Osteoblast (primary cell): ENCODE data around the gene RIPPLY2. TPM values are rescaled to one million over a fixed set of nuclear protein-coding genes. Genes with fewer than 3 reads are reported as not detected.

Experiments used
- DNase-seq: peaks from one replicate; pipeline ENCODE4 v3.0.0; 2011; ENCODE audit warnings: low spot score, mixed read lengths; ENCODE audit not compliant: insufficient read length; ENCODE audit errors: missing footprints
- H2AFZ ChIP-seq: 2 replicates; pipeline ENCODE4 v1.6.0; 2011; ENCODE audit warnings: mild to moderate bottlenecking, low read length
- H3K27ac ChIP-seq: 2 replicates; pipeline ENCODE4 v1.5.1; 2011; ENCODE audit warnings: mild to moderate bottlenecking, low read depth, low read length, moderate library complexity
- H3K27me3 ChIP-seq: 2 replicates; pipeline ENCODE4 v1.6.0; 2012; ENCODE audit warnings: mild to moderate bottlenecking, control low read depth, inconsistent platforms, low read length, moderate library complexity; ENCODE audit not compliant: insufficient read depth
- H3K36me3 ChIP-seq: 2 replicates; pipeline ENCODE4 v1.5.1; 2011; ENCODE audit warnings: mild to moderate bottlenecking, low read length, control low read depth, moderate library complexity; ENCODE audit not compliant: insufficient read depth
- H3K4me1 ChIP-seq: 2 replicates; pipeline ENCODE4 v1.5.1; 2011; ENCODE audit warnings: mild to moderate bottlenecking, low read length, control low read depth, moderate library complexity; ENCODE audit not compliant: insufficient read depth
- H3K4me2 ChIP-seq: 2 replicates; pipeline ENCODE4 v1.6.0; 2011; ENCODE audit warnings: mild to moderate bottlenecking, low read length; ENCODE audit not compliant: insufficient read depth
- H3K4me3 ChIP-seq: fragments of 200-600 bp; sonication (generic); 3 replicates; pipeline ENCODE4 v1.5.1; 2012; ENCODE audit warnings: mild to moderate bottlenecking, low read length, inconsistent platforms; ENCODE audit not compliant: insufficient read depth
- H3K79me2 ChIP-seq: 2 replicates; pipeline ENCODE4 v1.6.0; 2012; ENCODE audit warnings: mild to moderate bottlenecking, low read length, control low read depth, inconsistent platforms; ENCODE audit not compliant: insufficient read depth
- H3K9me3 ChIP-seq: 2 replicates; pipeline ENCODE4 v1.5.1; 2011; ENCODE audit warnings: low read depth, low read length, control low read depth
- H4K20me1 ChIP-seq: 2 replicates; pipeline ENCODE4 v1.6.0; 2012; ENCODE audit warnings: mild to moderate bottlenecking, low read length, control low read depth; ENCODE audit not compliant: insufficient read depth
- total RNA-seq: library from RNA; depleted of rRNA; stranded (reverse); fragments of >200 nt; gene quantifications from 2 replicates; pipeline ENCODE4 v1.2.3, GENCODE V29; 2012
- TF ChIP-seq, protein P1 (sequence below): IDR thresholded peaks from 2 replicates; pipeline ENCODE4 v1.5.1; 2011; ENCODE audit warnings: mild to moderate bottlenecking, low read depth, low read length, moderate library complexity; ENCODE audit errors: extremely low read depth

Gene RIPPLY2
- total RNA-seq, 1 donor = not detected

DNA sequence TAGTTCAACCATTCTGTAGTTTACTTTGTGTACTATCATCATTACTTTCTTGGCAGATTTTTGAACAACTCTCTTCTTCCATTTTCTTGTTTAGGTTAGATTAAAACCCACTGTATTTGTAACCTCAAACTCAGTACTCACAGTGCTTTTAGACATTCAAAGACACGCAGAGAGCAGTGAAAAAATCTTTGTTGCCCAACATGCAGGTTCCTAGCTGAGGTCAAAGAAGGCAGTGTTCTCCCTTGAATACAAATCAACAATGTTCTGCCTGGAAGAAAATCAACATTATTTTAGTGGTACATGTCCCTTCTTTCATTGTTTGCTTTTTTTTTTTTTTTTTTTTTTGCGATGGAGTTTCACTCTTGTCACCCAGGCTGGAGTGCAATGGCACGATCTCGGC is 17.5 kb downstream of the RIPPLY2 start:
- no peak overlapping the region for H3K27ac ChIP-seq
- H3K79me2 ChIP-seq = peaks cover 49% of the 10 kb centered on the region
- TF ChIP-seq, protein P1, sequence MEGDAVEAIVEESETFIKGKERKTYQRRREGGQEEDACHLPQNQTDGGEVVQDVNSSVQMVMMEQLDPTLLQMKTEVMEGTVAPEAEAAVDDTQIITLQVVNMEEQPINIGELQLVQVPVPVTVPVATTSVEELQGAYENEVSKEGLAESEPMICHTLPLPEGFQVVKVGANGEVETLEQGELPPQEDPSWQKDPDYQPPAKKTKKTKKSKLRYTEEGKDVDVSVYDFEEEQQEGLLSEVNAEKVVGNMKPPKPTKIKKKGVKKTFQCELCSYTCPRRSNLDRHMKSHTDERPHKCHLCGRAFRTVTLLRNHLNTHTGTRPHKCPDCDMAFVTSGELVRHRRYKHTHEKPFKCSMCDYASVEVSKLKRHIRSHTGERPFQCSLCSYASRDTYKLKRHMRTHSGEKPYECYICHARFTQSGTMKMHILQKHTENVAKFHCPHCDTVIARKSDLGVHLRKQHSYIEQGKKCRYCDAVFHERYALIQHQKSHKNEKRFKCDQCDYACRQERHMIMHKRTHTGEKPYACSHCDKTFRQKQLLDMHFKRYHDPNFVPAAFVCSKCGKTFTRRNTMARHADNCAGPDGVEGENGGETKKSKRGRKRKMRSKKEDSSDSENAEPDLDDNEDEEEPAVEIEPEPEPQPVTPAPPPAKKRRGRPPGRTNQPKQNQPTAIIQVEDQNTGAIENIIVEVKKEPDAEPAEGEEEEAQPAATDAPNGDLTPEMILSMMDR = no peak
- H3K9me3 ChIP-seq = no peaks in the 10 kb centered on the region
- no peak for DNase-seq
- no peaks in the 10 kb centered on the region for H3K27me3 ChIP-seq
- H3K36me3 ChIP-seq = no peaks in the 10 kb centered on the region
- H3K4me1 ChIP-seq = peaks cover 25% of the 10 kb centered on the region
- no peaks in the 10 kb centered on the region for H4K20me1 ChIP-seq
- no peak overlapping the region for H3K4me3 ChIP-seq
- no peak overlapping the region for H3K4me2 ChIP-seq
- H2AFZ ChIP-seq = no peak overlapping the region

DNA sequence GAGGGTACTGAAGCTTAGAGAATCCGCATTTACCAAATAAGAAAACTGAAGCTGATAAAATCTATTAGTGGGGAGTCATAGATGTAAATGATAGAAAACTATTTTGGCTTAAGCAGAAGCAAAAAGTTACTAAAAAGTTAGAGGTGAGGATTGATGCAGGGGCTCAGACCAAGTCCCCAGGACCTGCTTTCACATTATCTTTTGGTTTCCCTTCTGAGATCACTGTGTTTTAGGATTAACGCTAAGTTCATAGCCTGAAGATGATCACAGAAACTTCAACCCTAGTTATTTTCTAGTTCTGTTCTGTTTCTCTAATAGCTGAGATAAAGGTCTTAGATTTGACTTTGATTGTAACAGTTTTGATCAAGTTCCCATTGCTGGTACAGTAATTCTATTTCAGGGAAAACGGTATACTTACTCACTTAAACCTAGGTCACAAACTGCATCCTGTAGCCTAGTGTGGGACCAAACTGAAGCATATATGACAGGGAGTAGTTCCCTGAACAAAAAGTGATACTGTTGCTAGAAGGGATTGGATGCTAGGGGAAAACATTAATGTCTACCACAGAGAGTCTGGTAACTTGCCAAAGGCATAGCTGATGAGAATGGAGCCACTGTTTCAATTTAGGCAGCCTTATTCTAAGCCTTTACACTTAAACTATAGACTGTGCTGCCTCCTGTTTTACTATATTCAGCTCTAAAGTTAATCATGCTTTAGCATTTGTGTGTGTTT is 19.4 kb downstream of the RIPPLY2 start:
- no peaks in the 10 kb centered on the region for H4K20me1 ChIP-seq
- H3K79me2 ChIP-seq = peaks cover 53% of the 10 kb centered on the region
- TF ChIP-seq, protein P1 = no peak
- H3K4me1 ChIP-seq = peaks cover 19% of the 10 kb centered on the region
- H3K4me3 ChIP-seq = no peak overlapping the region
- H2AFZ ChIP-seq = no peak overlapping the region
- no peaks in the 10 kb centered on the region for H3K9me3 ChIP-seq
- H3K36me3 ChIP-seq = no peaks in the 10 kb centered on the region
- H3K27me3 ChIP-seq = no peaks in the 10 kb centered on the region
- no peak overlapping the region for H3K4me2 ChIP-seq
- no peak for DNase-seq
- H3K27ac ChIP-seq = no peak overlapping the region

- Histone ChIP-seq H3K4me3 (no peak overlapping the region), H3K36me3 (no peaks in the 10 kb centered on the region), H2AFZ (no peak overlapping the region), H3K79me2 (peaks cover 63% of the 10 kb centered on the region), H3K9me3 (no peaks in the 10 kb centered on the region), H3K4me1 (peaks cover 7% of the 10 kb centered on the region), H4K20me1 (no peaks in the 10 kb centered on the region), H3K27ac (no peak overlapping the region), H3K4me2 (no peak overlapping the region), H3K27me3 (no peaks in the 10 kb centered on the region)
- TF ChIP-seq, protein P1 = no peak
- DNase-seq = no peak
These were observed 20.7 kb downstream of the RIPPLY2 start for GRCh38 chr6:83873869-83874268.

DNA sequence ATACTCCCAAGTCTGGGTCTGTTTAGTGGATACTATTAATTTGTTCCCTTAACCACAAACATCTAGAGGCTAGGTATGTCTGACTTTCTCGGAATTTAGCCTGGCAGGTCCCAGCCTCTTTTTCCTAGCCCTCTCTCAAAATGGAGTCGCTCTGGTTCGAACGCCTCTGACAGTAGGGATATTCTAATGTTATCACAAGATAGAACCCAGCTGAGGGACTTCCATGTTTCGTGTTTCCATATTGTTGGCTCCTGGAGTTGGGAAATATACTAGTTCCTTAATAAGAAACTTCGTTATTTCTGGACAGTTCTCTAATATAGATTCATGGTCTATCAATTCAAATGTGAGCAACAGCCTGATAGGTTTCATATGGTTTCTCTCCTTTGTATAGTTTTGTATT is 22.7 kb downstream of the RIPPLY2 start:
- Histone ChIP-seq H3K79me2 (peaks cover 69% of the 10 kb centered on the region), H3K27me3 (no peaks in the 10 kb centered on the region), H2AFZ (no peak overlapping the region), H3K4me3 (no peak overlapping the region), H4K20me1 (no peaks in the 10 kb centered on the region), H3K9me3 (no peaks in the 10 kb centered on the region), H3K36me3 (no peaks in the 10 kb centered on the region), H3K27ac (no peak overlapping the region), H3K4me1 (peaks cover 4% of the 10 kb centered on the region), H3K4me2 (no peak overlapping the region)
- no peak for DNase-seq
- TF ChIP-seq, protein P1 = no peak
